ENCODE results near the gene TRAPPC6A.

The TRAPPC6A gene, protein sequence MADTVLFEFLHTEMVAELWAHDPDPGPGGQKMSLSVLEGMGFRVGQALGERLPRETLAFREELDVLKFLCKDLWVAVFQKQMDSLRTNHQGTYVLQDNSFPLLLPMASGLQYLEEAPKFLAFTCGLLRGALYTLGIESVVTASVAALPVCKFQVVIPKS

DNA sequence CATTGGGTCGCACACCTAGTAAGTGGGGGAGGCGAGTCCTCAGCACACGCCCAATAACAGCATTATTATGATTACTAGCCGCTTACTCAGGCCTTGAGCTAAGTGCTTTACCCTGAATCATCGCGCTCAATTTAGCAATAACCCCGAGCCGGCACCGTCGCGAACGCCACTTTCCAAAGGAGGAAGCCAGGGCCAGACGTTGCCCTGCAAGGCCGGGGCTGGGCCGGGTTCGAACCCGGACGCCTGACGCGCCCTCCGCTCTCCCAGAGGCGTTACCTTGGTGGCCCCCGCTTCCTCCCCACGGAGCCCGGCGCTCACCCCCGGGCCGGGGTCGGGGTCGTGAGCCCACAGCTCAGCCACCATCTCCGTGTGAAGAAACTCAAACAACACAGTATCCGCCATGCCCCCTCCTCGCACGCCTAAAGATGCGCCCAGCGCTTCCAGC, at the start of gene TRAPPC6A:
Gene TRAPPC6A, minus strand, starts transcription at position 421 of the 445 bp plus-strand sequence. Its CDS starts 19 bp downstream, at position 402.
- no peak for DNase-seq (ENCODE audit: low read depth)

DNA sequence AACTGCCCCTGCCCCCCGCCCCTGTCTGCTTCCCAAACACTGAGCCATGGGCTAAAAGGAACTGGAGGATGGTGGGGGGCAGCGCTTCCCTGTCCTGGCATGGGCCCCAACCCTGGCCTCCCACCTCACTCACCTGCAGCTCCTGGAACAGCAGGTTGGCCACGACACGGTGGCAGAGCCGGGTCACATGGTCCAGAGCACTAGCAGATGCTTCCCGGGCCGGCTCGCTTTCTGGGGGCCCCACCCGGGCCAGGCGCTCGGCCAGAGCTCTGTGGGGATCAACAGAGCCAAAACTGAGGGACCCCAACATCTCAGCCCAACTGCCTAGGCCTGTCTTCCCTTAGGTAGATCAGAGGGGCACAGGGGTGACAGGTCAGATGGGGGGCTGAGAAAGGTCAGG, 46.6 kb upstream of the TRAPPC6A start:
- DNase-seq (ENCODE audit: low read depth), result no peak

DNA sequence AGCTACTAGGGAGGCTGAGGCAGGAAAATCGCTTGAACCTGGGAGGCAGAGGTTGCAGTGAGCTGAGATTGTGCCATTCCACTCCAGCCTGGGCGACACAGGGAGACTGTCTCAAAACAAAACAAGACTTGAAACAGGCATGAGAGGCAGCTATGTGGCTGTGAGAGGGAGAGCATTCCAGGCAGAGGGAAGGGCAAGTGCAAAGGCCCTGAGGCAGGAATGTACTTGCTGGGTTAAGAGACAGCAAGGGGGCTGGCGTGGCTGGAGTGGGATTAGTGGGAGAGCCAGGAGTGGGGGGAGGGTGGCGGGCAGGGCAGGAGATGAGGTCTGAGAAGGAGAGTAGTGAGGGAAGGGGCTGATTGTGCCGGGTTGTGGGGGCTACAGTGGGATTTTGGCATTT, 45.8 kb upstream of the TRAPPC6A start:
- no peak for DNase-seq (ENCODE audit: low read depth)

DNA sequence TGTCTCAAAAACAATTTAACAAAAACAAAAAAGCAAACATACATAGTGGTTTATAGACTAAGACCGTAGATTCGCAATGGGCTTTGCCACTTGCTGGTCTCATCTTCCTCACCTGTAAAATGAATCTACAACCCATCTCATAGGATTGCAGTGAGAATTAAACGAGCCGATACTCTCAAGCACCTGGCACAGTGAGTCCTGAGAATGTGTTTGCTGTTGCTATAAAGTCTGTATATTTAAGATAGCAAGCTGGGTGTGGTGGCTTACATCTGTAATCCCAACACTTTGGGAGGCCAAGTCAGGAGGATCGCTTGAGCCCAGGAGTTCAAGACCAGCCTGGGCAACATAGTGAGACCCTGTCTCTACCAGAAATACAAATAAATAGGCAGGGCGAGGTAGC, 44.7 kb upstream of the TRAPPC6A start:
- DNase-seq (ENCODE audit: low read depth), result no peak

DNA sequence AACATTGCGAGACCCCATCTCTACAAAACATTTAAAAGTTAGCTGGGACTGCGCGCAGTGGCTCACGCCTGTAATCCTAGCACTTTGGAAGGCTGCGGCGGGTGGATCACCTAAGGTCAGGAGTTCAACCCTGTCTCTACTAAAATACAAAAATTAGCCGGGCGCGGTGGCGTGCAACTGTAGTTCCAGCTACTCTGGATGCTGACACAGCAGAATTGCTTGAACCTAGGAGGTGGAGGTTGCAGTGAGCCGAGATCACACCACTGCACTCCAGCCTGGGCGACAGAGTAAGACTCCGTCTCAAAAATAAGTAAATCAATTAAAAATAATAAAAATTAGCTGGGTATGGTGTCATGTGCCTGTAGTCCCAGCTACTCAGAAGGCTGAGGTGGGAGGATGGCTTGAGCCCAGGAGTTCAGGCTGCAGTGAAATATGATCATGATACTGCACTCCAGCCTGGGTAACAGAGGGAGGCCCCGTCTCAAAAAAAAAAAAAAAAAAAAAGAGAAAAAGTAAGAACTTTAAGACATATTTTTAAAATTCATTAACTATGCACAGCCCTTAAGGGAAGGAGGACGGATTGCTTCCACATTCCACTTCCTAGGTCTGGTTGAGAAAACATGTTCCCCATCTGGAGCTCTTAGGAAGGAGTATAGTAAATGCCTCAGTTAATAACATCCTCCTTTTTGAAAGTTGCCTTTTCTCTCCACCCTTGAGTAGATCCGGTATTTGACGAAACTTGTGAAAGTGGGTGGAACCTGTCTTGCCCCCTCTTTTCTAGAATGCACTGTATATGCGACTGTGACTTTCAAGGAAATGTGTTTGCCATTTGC, 41.1 kb upstream of the TRAPPC6A start:
- DNase-seq (ENCODE audit: low read depth), result no peak

DNA sequence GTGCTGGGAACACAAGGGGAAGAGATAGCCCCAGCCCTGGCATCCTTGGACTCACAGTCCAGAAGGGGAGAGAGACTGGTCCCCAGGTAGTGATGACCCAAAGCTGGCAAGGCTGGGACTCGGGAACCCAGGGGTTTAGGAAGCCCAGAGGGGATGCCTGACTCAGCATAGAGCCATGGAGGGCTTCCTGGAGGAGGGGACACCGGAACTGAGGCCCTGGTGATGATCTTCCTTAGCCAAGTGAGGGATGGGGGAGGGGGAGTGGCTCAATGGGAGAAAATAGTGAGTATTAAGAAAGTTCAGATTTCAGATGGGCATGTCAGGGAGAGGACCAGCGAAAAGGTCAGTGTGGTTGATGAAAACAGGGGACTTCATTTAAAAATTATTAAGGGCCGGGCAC, 40.4 kb upstream of the TRAPPC6A start:
- DNase-seq (ENCODE audit: low read depth), result no peak

DNA sequence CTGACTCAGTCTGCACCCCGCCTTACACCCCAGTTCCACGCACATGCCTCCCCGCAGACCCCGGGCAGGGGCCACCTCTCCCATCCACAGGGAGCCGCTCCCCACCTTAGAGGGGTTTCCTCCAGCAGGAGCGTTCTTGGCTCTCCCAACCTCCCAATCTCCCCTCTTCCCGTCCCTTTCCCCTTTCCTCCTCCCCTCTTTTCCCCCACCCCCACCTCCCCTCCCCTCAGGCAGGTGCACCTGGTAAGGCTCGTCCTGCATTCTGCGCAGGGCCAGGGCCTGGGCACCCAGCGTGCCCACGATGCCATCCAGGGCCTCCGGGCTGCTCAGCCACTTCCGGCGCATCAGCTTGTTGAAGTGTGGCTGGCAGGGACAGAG, 39.9 kb upstream of the TRAPPC6A start:
- DNase-seq (ENCODE audit: low read depth), result no peak

DNA sequence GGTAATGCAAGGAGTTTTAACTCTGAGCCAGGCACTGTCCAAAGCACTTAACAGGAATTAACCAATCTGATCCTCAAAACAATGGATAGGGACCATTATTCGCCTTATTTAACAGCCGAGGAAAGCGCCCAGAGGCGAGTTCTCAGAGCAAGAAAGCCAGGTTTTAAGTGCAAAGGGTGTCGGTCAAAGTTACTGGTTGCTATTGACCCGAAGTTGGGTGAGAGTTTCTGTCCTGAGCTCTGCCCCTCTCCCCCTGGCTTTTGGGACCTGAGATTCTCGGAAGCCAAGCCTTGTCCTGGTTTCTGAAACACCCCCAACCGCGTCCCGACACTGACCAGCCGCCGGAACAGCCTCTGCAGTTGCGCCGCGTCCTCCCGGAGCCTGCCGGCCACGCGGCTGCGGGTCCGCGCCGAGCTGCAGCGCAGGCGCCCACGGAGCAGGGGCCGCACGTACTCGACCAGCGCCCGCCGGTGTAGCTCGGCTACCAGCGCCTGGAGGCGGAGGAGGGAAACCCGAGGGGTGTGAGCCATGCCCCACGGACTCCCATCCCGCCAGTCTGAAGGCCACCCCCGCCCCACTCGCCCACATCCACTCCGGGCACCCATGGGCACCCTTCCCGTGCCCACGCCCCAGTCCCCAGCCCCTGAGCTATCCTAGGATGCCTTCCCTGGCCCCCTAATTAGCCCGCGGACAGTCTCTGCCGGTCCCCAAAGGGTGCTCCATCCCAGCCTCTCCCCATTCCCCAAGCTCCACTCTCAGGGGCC, 39.3 kb upstream of the TRAPPC6A start:
- no peak for DNase-seq (ENCODE audit: low read depth)

DNA sequence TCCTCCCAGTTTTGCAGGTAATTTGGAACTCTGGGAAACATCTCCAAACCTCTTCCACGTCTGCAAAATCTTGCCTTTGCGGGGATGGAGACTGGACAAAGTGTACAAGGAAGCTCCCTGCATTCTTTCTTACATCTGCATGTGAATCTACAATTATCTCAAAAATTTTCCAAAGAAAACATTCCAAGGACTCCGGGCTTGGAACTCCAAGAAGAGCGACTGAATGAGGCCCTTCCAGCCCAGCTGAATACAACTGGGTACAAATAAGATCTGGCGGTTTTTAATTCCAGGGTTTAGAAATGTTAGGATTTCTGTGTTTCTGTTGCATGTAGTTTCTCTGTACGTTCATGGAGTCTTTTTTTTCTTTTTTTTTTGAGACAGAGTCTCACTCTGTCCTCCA, 38.6 kb upstream of the TRAPPC6A start:
- no peak for DNase-seq (ENCODE audit: low read depth)

DNA sequence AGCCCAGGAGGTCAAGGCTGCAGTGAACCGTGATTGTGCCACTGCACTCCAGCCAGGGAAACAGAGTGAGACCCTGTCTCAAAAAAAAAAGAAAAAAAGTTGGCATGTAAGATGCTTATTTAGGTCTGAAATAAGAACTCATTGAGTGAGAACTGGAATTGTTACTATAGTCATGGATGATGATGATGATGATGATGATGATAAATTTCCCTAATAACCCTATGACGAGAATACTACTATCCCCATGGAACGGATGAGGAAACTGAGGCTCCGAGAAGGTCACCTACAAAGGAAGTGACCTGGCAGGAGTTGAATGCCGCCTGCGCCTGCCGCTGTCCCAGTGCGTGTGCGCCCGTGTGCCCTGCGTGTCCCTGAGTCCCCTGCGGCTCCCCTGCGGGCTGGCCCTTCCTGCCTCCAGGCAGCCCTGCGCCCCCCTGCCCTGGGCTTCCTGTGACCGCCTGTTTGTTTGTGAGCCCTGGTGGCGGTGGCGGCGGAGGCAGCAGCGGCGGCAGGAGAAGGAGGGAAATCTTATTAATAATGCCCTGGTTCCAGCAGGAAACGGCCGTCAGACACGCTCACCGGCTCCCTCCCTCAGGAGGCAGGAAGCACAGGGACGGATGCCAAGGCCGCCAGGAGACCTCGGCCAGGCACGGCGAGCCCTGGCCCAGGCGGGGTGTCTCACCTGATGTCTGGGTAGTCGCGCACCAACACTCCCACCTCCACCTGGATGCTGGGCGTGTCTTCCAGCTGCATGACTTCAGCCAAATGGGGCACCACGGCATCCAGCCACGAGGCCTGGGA, 37.6 kb upstream of the TRAPPC6A start:
- DNase-seq (ENCODE audit: low read depth), result no peak

DNA sequence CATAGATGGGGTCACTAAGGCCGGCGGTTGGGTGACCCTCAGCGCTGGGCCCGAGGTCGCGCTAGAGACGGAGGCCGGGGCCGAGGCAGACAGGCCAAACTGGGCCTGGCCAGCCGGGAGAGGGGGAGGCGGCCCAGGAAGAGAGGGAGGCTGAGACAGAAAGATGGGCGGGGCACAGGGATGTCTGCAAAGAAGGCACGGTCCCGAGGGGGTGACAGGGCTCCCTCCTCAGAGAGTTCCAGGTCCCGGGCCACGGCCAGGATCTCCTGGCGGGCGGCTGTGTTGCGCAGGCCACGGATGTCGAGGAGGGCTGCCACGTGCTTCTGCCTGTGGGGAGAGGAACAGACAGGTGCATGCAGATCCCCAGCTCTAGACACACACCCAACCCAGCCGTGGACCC, 35.0 kb upstream of the TRAPPC6A start:
- no peak for DNase-seq (ENCODE audit: low read depth)

DNA sequence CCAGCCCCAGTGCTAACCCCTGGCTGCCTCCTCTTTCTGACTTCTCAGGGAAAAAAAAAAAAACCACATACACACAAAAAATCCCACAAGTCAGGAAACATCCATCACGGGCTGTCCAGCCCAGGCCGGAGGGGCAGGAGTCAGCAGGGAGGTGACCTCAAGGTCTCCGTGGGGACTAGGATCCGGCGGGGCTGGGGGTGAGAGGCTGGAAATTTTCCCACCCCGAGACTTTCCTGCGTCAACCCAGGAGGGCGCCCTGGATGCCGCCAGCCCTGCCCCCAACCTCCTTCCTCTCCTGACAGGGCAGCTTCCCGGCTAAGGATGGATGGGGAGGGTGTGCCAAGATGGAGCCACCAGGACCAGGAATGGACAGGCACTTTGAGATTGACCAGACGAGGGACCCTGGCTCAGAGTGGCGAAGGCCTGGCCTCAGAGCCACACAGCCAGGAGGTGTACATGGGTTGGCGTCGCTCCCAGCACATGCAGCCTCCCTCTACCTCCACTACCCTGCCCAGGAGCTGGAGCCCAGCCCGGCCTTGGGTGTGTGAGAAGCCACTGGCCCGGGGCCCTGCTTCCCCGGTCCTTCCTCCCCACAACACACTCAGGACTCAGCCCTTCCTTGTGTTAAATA, 33.8 kb upstream of the TRAPPC6A start:
- DNase-seq (ENCODE audit: low read depth), result no peak

DNA sequence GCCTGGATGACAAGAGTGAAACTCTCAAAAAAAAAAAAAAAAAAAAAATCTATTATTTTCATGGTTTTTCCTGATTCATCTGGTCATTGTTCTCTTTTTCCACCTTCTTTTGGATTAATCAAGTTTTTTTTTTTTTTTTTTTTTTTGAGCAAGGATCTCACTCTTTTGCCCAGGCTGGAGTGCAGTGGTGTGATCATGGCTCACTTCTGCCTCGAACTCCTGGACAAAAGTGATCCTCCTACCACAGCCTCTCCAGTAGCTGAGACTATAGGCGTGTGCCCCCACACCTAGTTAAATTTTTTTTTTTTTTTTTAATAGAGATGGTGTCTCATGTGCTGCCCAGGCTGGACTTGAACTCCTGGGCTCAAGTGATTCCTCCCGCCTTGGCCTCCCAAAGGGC, 28.3 kb upstream of the TRAPPC6A start:
- DNase-seq (ENCODE audit: low read depth), result no peak

DNA sequence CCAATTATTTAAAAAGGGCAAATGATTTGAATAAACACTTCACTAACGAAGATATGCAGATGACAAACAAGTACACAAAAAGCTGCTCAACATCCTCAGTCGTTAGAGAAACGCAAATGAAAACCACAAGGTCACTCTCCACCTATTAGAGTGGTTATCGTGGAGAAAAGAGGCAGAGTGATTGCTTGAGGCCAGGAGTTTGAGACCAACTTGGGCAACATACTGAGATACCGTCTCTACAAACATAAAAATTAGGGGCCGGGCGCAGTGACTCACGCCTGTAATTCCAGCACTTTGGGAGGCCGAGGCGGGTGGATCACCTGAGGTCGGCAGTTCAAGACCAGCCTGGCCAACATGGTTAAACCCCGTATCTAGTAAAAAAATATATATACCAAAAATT, 27.8 kb upstream of the TRAPPC6A start:
- no peak for DNase-seq (ENCODE audit: low read depth)

DNA sequence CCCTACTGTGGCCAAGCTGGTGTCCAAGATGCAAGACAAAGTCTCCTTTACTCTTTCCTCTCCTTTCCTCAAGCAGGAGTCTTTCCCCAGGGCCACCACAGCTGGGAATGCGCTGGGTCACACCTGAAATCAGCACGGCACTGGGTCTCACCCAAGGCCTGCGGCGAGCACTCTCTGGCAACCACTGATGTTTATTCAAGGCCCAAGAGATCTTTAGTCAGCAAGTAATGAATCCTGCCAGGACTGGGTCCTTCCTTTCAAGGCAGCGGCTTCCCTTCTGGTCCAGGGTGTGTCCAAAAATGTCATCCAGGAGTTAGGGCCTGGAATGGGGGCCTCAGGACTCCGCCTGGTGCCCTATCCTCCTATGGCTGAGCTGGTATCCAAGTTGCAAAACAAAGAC, 24.6 kb upstream of the TRAPPC6A start:
- no peak for DNase-seq (ENCODE audit: low read depth)

DNA sequence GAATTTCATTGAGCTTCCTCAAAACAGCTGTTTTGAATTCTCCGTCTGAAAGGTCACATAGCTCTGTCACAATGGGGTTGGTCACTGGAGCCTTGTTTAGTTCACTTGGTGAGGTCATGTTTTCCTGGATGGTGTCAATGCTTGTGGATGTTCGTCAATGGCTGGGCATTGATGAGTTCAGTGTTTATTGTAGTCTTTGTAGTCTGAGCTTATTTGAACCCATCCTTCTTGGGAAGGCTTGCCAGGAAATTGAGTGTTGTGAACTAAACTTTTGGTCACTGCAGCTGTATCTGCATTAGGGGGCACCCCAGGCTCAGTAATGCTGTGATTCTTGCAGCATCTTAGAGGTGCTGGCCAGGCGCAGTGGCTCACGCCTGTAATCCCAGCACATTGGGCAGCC, 22.5 kb upstream of the TRAPPC6A start:
- no peak for DNase-seq (ENCODE audit: low read depth)

DNA sequence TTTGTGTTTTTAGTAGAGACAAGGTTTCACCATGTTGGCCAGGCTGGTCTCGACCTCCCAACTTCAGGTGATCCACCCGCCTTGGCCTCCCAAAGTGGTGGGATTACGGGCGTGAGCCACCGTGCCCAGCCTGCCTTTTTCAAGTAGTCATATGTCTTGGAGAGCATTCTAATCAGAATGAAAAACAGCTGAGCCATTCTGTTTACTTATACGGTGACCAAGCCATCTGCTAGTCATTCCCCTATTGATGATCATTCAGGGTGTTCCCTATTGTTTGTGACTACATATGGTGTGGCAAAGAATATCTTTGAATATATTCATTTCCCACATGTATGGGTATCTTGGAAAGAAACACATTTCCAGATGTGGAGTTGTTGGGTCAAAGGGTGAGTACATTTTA, 17.7 kb upstream of the TRAPPC6A start:
- DNase-seq (ENCODE audit: low read depth), result no peak

DNA sequence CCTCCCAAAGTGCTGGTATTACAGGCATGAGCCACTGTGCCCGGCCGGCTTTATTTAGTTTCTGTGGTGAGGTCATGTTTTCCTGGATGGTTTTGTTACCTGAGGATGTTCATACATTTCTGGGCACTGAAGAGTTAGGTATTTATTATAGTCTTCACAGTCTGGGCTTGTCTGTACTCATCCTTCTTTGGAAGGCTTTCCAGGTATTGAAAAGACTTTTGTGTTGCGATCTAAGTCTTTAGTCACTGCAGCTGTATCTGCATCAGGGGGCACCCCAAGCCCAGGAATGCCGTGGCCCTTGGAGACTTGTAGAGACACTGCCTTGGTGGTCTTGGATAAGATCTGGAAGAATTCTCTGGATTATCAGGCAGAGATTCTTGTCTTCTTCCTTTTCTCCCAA, 13.3 kb upstream of the TRAPPC6A start:
- DNase-seq (ENCODE audit: low read depth), result no peak

DNA sequence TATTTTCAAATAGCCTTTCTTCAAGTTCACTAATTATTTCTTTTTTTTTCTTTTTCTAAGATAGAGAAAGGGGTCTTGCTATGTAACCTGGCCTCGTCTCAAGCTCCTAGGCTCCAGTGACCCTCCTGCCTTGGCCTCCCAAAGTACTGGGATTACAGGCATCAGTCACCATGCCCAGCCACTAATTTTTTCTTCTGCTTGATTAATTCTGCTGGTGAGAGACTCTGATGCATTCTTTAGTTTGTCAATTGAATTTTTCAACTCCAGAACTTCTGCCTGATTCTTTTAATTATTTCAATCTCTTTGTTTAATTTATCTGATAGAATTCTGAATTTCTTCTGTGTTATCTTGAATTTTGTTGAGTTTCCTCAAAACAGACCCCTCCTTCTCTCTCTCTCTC, 11.9 kb upstream of the TRAPPC6A start:
- no peak for DNase-seq (ENCODE audit: low read depth)

DNA sequence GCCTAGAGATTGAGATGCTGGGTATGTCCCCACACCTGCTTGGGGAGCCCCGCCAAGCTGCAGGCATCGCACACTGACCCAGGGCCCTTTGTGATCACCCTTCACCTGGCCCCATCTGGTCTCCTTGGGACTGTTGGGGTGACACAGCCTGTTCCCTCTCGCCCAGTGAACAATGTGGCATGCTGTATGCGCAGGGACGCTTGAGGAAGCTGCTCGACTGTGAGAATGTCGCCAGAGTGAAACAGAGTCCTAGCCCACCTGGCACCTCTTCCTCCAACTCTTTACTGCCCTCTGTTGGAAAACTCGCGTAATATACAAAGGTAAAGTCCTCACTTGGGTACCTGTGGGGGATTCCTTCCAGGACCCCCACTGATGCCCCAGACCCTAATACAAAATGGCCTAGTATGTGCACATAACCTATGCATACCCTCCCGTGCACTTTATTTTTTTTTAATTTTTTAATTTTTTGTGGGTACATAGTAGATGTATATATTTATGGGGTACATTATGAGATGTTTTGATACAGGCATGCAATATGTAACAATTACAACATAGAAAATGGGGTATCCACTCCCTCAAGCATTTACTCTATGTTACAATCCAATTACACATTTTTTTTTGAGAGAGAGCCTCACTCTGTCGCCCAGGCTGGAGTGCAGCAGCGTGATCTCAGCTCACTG, 9.5 kb upstream of the TRAPPC6A start:
- no peak for DNase-seq (ENCODE audit: low read depth)
